Brain microvascular endothelial cell (primary cell): Measurements from ENCODE around the gene NDUFAF2.

Experiments used
- DNase-seq: peaks from one replicate; pipeline ENCODE4 v3.0.0-alpha.2; 2020
- H3K27ac ChIP-seq: fragments of 250-450 bp; sonication (Bioruptor Pico); 2 replicates; pipeline ENCODE4 v1.5.1; 2020; ENCODE audit warnings: mild to moderate bottlenecking, moderate library complexity
- H3K27me3 ChIP-seq: fragments of 250-450 bp; sonication (Bioruptor Pico); replicated peaks from 2 replicates; pipeline ENCODE4 v1.5.1; 2020; ENCODE audit warnings: mild to moderate bottlenecking
- H3K36me3 ChIP-seq: fragments of 250-450 bp; sonication (Bioruptor Pico); replicated peaks from 2 replicates; pipeline ENCODE4 v1.5.1; 2020; ENCODE audit warnings: mild to moderate bottlenecking
- H3K4me3 ChIP-seq: 2 replicates; pipeline ENCODE4 v1.5.1; 2011; ENCODE audit warnings: low read depth, mild to moderate bottlenecking, control low read depth, low read length, moderate library complexity
- CTCF ChIP-seq: IDR thresholded peaks from 2 replicates; pipeline ENCODE4 v1.5.1; 2011; ENCODE audit warnings: low read depth, mild to moderate bottlenecking, moderate library complexity, low read length, control low read depth, inconsistent platforms; ENCODE audit errors: missing control alignments
- in situ Hi-C: cut with HindIII; loops from 2 replicates; pipeline ENCODE4 v1.10.0; 2017; ENCODE audit warnings: low sequenced_read_pairs, low pct_ligation_motif_present

NDUFAF2 gene

GRCh38 chr5:61200582-61201155, 255.7 kb downstream of the NDUFAF2 start:
- H3K27me3 ChIP-seq, result no peaks in the 10 kb centered on the region
- TF ChIP-seq CTCF, result no peak
- no peaks in the 10 kb centered on the region for H3K36me3 ChIP-seq
- in situ Hi-C loops, result no loop called here
- H3K4me3 ChIP-seq, result no peak overlapping the region
- H3K27ac ChIP-seq, result no peak overlapping the region
- DNase-seq, result peak; percentile 66

GRCh38 chr5:61202213-61202612, 257.2 kb downstream of the NDUFAF2 start:
- TF ChIP-seq CTCF, result no peak
- no peak for DNase-seq

More at GRCh38 chr5:61202213-61202612, 257.2 kb downstream of the NDUFAF2 start:
- Histone ChIP-seq H3K27ac (no peak overlapping the region), H3K36me3 (no peaks in the 10 kb centered on the region), H3K27me3 (no peaks in the 10 kb centered on the region), H3K4me3 (no peak overlapping the region)
- in situ Hi-C loops, result no loop called here
